ENCODE results near the gene RAF1. TPM values are rescaled to one million over a fixed set of nuclear protein-coding genes. Genes with fewer than 3 reads are reported as not detected.

Gene RAF1
- total and polyA plus RNA-seq, 2 of the 13 experiments (the other 11 are each of a cell fraction or from before 2014, with no cell fraction given), result 72.2 to 91.4 TPM

GRCh38 chr3:12556690-12557472 lies 107.0 kb downstream of the RAF1 start, which contains the start of gene MKRN2 (continued):
- TF ChIP-seq HMG20A (CRISPR knock-in tag; IDR thresholded peaks at IDR 0.05; ENCODE audit: borderline replicate concordance) (no peak), ZNF720 (CRISPR knock-in tag; IDR thresholded peaks at IDR 0.05) (no peak), MATR3 (CRISPR knock-in tag; IDR thresholded peaks at IDR 0.05) (no peak), ZNF781 (CRISPR knock-in tag; IDR thresholded peaks at IDR 0.05; ENCODE audit: borderline replicate concordance, not compliant biosample characterization) (no peak), SNRNP70 (IDR thresholded peaks at IDR 0.05; ENCODE audit: low read depth, low read length) (no peak), SP140L (CRISPR knock-in tag; IDR thresholded peaks at IDR 0.05; ENCODE audit: borderline replicate concordance) (no peak), NCOA5 (CRISPR knock-in tag; IDR thresholded peaks at IDR 0.05) (no peak), ZNF136 (CRISPR knock-in tag; IDR thresholded peaks at IDR 0.05; ENCODE audit: low read depth) (no peak), ZNF777 (CRISPR knock-in tag; IDR thresholded peaks at IDR 0.05) (peak; percentile 30; the same call in 1 of the 2 replicates), ATAD3A (CRISPR knock-in tag; IDR thresholded peaks at IDR 0.05) (0 out of 2 replicates have a peak, but pooled peaks have one; percentile 43), REPIN1 (CRISPR knock-in tag; IDR thresholded peaks at IDR 0.05; ENCODE audit: borderline replicate concordance, low read depth) (peak; percentile 79; the same call in 1 of the 2 replicates), SALL1 (CRISPR knock-in tag; IDR thresholded peaks at IDR 0.05) (peak; percentile 86), RFXAP (CRISPR knock-in tag; IDR thresholded peaks at IDR 0.05; ENCODE audit: borderline replicate concordance) (0 out of 2 replicates have a peak, but pooled peaks have one; percentile 51), ZZZ3 (CRISPR knock-in tag; IDR thresholded peaks at IDR 0.05; ENCODE audit: borderline replicate concordance) (no peak), ZNF879 (CRISPR knock-in tag; IDR thresholded peaks at IDR 0.05) (0 out of 2 replicates have a peak, but pooled peaks have one; percentile 13), TFAP4 (IDR thresholded peaks at IDR 0.05; ENCODE audit: borderline replicate concordance, low read depth) (peak; percentile 12; the same call in 1 of the 2 replicates), DNMT1 (CRISPR knock-in tag; IDR thresholded peaks at IDR 0.05) (0 out of 2 replicates have a peak, but pooled peaks have one; percentile 45), ZNF235 (CRISPR knock-in tag; IDR thresholded peaks at IDR 0.05; ENCODE audit: borderline replicate concordance) (0 out of 2 replicates have a peak, but pooled peaks have one; percentile 46)
- TF ChIP-seq, protein P1, sequence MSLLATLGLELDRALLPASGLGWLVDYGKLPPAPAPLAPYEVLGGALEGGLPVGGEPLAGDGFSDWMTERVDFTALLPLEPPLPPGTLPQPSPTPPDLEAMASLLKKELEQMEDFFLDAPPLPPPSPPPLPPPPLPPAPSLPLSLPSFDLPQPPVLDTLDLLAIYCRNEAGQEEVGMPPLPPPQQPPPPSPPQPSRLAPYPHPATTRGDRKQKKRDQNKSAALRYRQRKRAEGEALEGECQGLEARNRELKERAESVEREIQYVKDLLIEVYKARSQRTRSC (CRISPR knock-in tag; IDR thresholded peaks at IDR 0.05; ENCODE audit: low read depth), result peak; percentile 60; the same call in 1 of the 2 replicates
- TF ChIP-seq, protein P2, sequence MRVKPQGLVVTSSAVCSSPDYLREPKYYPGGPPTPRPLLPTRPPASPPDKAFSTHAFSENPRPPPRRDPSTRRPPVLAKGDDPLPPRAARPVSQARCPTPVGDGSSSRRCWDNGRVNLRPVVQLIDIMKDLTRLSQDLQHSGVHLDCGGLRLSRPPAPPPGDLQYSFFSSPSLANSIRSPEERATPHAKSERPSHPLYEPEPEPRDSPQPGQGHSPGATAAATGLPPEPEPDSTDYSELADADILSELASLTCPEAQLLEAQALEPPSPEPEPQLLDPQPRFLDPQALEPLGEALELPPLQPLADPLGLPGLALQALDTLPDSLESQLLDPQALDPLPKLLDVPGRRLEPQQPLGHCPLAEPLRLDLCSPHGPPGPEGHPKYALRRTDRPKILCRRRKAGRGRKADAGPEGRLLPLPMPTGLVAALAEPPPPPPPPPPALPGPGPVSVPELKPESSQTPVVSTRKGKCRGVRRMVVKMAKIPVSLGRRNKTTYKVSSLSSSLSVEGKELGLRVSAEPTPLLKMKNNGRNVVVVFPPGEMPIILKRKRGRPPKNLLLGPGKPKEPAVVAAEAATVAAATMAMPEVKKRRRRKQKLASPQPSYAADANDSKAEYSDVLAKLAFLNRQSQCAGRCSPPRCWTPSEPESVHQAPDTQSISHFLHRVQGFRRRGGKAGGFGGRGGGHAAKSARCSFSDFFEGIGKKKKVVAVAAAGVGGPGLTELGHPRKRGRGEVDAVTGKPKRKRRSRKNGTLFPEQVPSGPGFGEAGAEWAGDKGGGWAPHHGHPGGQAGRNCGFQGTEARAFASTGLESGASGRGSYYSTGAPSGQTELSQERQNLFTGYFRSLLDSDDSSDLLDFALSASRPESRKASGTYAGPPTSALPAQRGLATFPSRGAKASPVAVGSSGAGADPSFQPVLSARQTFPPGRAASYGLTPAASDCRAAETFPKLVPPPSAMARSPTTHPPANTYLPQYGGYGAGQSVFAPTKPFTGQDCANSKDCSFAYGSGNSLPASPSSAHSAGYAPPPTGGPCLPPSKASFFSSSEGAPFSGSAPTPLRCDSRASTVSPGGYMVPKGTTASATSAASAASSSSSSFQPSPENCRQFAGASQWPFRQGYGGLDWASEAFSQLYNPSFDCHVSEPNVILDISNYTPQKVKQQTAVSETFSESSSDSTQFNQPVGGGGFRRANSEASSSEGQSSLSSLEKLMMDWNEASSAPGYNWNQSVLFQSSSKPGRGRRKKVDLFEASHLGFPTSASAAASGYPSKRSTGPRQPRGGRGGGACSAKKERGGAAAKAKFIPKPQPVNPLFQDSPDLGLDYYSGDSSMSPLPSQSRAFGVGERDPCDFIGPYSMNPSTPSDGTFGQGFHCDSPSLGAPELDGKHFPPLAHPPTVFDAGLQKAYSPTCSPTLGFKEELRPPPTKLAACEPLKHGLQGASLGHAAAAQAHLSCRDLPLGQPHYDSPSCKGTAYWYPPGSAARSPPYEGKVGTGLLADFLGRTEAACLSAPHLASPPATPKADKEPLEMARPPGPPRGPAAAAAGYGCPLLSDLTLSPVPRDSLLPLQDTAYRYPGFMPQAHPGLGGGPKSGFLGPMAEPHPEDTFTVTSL (CRISPR knock-in tag; IDR thresholded peaks at IDR 0.05; ENCODE audit: borderline replicate concordance), result no peak; the same call in 1 of the 2 replicates
